ENCODE results near the gene ERBB4.

- TF ChIP-seq YY1 (IDR thresholded peaks at IDR 0.05; ENCODE audit: low read depth, low read length): no peak
- TF ChIP-seq MAX (IDR thresholded peaks at IDR 0.05): no peak
- TF ChIP-seq SUZ12 (IDR thresholded peaks at IDR 0.05; ENCODE audit: low read length): no peak
- no peak for TF ChIP-seq ATF3 (IDR thresholded peaks at IDR 0.05; ENCODE audit: insufficient read depth, low read depth, low read length)
- no peak for TF ChIP-seq SIN3A (conservative IDR thresholded peaks at IDR 0.05 in 1 of 2, IDR thresholded peaks at IDR 0.05 in 1 of 2; ENCODE audit: low read depth in 1 of 2, low read length in 2 of 2)
- no peak for TF ChIP-seq POLR2A (IDR thresholded peaks at IDR 0.05; ENCODE audit: control extremely low read depth in 1 of 2, low read depth in 2 of 2, low read length in 2 of 2)
- TF ChIP-seq CTCF (IDR thresholded peaks at IDR 0.05; ENCODE audit: control extremely low read depth in 1 of 3, insufficient read depth in 1 of 3, low read depth in 1 of 3, low read length in 3 of 3): no peak
- TF ChIP-seq BACH1 (IDR thresholded peaks at IDR 0.05; ENCODE audit: low read length): no peak
- TF ChIP-seq EZH2 (IDR thresholded peaks at IDR 0.05; ENCODE audit: low read depth, low read length, severe bottlenecking): no peak
- TF ChIP-seq SAP30 (IDR thresholded peaks at IDR 0.05; ENCODE audit: insufficient read depth, insufficient replicate concordance, low read length): no peak
- TF ChIP-seq HDAC2 (IDR thresholded peaks at IDR 0.05; ENCODE audit: borderline replicate concordance in 1 of 2, low read depth in 2 of 2, low read length in 2 of 2): no peak
Observed at GRCh38 chr2:211748339-211748738, 790.3 kb downstream of the ERBB4 start.
